Measurements from ENCODE around the gene GPR27.

Gene GPR27

GRCh38 chr3:71778353-71778752, 24.7 kb downstream of the GPR27 start:
- Histone ChIP-seq H3K4me3 (ENCODE audit: low read length) (no peak overlapping the region), H3K9me3 (ENCODE audit: insufficient read depth, low read depth, low read length) (no peaks in the 10 kb centered on the region), H3K27ac (ENCODE audit: low read length) (no peak overlapping the region), H3K36me3 (ENCODE audit: insufficient read depth, low read depth, low read length) (no peaks in the 10 kb centered on the region), H3K4me1 (ENCODE audit: insufficient read depth, low read length) (peaks cover 32% of the 10 kb centered on the region), H3K9ac (ENCODE audit: low read depth, low read length) (no peak overlapping the region), H3K27me3 (ENCODE audit: insufficient read depth, low read length) (peaks cover 30% of the 10 kb centered on the region)

GRCh38 chr3:71779674-71780377, 26.2 kb downstream of the GPR27 start:
- H3K36me3 ChIP-seq (ENCODE audit: insufficient read depth, low read depth, low read length): no peaks in the 10 kb centered on the region
- no peaks in the 10 kb centered on the region for H3K9me3 ChIP-seq (ENCODE audit: insufficient read depth, low read depth, low read length)
- H3K27ac ChIP-seq (ENCODE audit: low read length): no peak overlapping the region
- H3K9ac ChIP-seq (ENCODE audit: low read depth, low read length): 0 out of 2 replicates have a peak overlapping the region, but pooled peaks have one; percentile 5
- peaks cover 45% of the 10 kb centered on the region for H3K27me3 ChIP-seq (ENCODE audit: insufficient read depth, low read length)
- peak overlapping the region; percentile 10; the same call in 1 of the 2 replicates for H3K4me3 ChIP-seq (ENCODE audit: low read length)
- H3K4me1 ChIP-seq (ENCODE audit: insufficient read depth, low read length): peaks cover 44% of the 10 kb centered on the region

GRCh38 chr3:71780430-71780829, 26.8 kb downstream of the GPR27 start:
- Histone ChIP-seq H3K4me1 (ENCODE audit: insufficient read depth, low read length) (peaks cover 44% of the 10 kb centered on the region), H3K36me3 (ENCODE audit: insufficient read depth, low read depth, low read length) (no peaks in the 10 kb centered on the region), H3K9ac (ENCODE audit: low read depth, low read length) (0 out of 2 replicates have a peak overlapping the region, but pooled peaks have one; percentile 5), H3K27ac (ENCODE audit: low read length) (no peak overlapping the region), H3K4me3 (ENCODE audit: low read length) (peak overlapping the region; percentile 10; the same call in 1 of the 2 replicates), H3K27me3 (ENCODE audit: insufficient read depth, low read length) (peaks cover 51% of the 10 kb centered on the region), H3K9me3 (ENCODE audit: insufficient read depth, low read depth, low read length) (no peaks in the 10 kb centered on the region)

- Histone ChIP-seq H3K27me3 (ENCODE audit: insufficient read depth, low read length) (peaks cover 77% of the 10 kb centered on the region), H3K4me3 (ENCODE audit: low read length) (no peak overlapping the region), H3K4me1 (ENCODE audit: insufficient read depth, low read length) (peaks cover 57% of the 10 kb centered on the region), H3K9me3 (ENCODE audit: insufficient read depth, low read depth, low read length) (no peaks in the 10 kb centered on the region), H3K36me3 (ENCODE audit: insufficient read depth, low read depth, low read length) (no peaks in the 10 kb centered on the region), H3K9ac (ENCODE audit: low read depth, low read length) (no peak overlapping the region), H3K27ac (ENCODE audit: low read length) (no peak overlapping the region)
Measured at GRCh38 chr3:71783152-71783551, 29.5 kb downstream of the GPR27 start.

- Histone ChIP-seq H3K36me3 (ENCODE audit: insufficient read depth, low read depth, low read length) (no peaks in the 10 kb centered on the region), H3K27me3 (ENCODE audit: insufficient read depth, low read length) (peaks cover 81% of the 10 kb centered on the region), H3K27ac (ENCODE audit: low read length) (no peak overlapping the region), H3K4me1 (ENCODE audit: insufficient read depth, low read length) (peaks cover 52% of the 10 kb centered on the region), H3K9ac (ENCODE audit: low read depth, low read length) (no peak overlapping the region), H3K9me3 (ENCODE audit: insufficient read depth, low read depth, low read length) (no peaks in the 10 kb centered on the region), H3K4me3 (ENCODE audit: low read length) (peak overlapping the region; percentile 55)
Measured at GRCh38 chr3:71784201-71784913, 30.7 kb downstream of the GPR27 start.

- Histone ChIP-seq H3K27me3 (ENCODE audit: insufficient read depth, low read length) (peaks cover 81% of the 10 kb centered on the region), H3K9ac (ENCODE audit: low read depth, low read length) (no peak within 1 kb of the TSS; the same call in 1 of the 2 replicates), H3K36me3 (ENCODE audit: insufficient read depth, low read depth, low read length) (no peaks in the 10 kb centered on the region), H3K27ac (ENCODE audit: low read length) (no peak within 1 kb of the TSS), H3K4me3 (ENCODE audit: low read length) (peak within 1 kb of the TSS; percentile 59), H3K4me1 (ENCODE audit: insufficient read depth, low read length) (peaks cover 46% of the 10 kb centered on the region), H3K9me3 (ENCODE audit: insufficient read depth, low read depth, low read length) (no peaks in the 10 kb centered on the region)
Measured at GRCh38 chr3:71784914-71785531, 31.4 kb downstream of the GPR27 start, which contains the start of gene PROK2. Gene PROK2 (minus strand): TSS chr3:71785148. CDS start chr3:71785052, 96 bp downstream.

- no peaks in the 10 kb centered on the region for H3K9me3 ChIP-seq (ENCODE audit: insufficient read depth, low read depth, low read length)
- peak overlapping the region; percentile 59; the same call in 1 of the 2 replicates for H3K4me3 ChIP-seq (ENCODE audit: low read length)
- no peak overlapping the region for H3K27ac ChIP-seq (ENCODE audit: low read length)
- H3K36me3 ChIP-seq (ENCODE audit: insufficient read depth, low read depth, low read length): no peaks in the 10 kb centered on the region
- H3K4me1 ChIP-seq (ENCODE audit: insufficient read depth, low read length): peaks cover 39% of the 10 kb centered on the region; the same call in 1 of the 2 replicates
- H3K9ac ChIP-seq (ENCODE audit: low read depth, low read length): no peak overlapping the region; the same call in 1 of the 2 replicates
- peaks cover 77% of the 10 kb centered on the region for H3K27me3 ChIP-seq (ENCODE audit: insufficient read depth, low read length)
Measured at GRCh38 chr3:71785532-71786216, 32.0 kb downstream of the GPR27 start.

GRCh38 chr3:71786217-71786549, 32.5 kb downstream of the GPR27 start:
- Histone ChIP-seq H3K4me1 (ENCODE audit: insufficient read depth, low read length) (peaks cover 35% of the 10 kb centered on the region; the same call in 1 of the 2 replicates), H3K27me3 (ENCODE audit: insufficient read depth, low read length) (peaks cover 73% of the 10 kb centered on the region), H3K9ac (ENCODE audit: low read depth, low read length) (no peak overlapping the region), H3K36me3 (ENCODE audit: insufficient read depth, low read depth, low read length) (no peaks in the 10 kb centered on the region), H3K4me3 (ENCODE audit: low read length) (peak overlapping the region; percentile 59; the same call in 1 of the 2 replicates), H3K9me3 (ENCODE audit: insufficient read depth, low read depth, low read length) (no peaks in the 10 kb centered on the region), H3K27ac (ENCODE audit: low read length) (no peak overlapping the region)

GRCh38 chr3:71786551-71786950, 32.9 kb downstream of the GPR27 start:
- H3K9ac ChIP-seq (ENCODE audit: low read depth, low read length): no peak overlapping the region
- no peaks in the 10 kb centered on the region for H3K36me3 ChIP-seq (ENCODE audit: insufficient read depth, low read depth, low read length)
- no peak overlapping the region; the same call in 1 of the 2 replicates for H3K4me3 ChIP-seq (ENCODE audit: low read length)
- no peaks in the 10 kb centered on the region for H3K9me3 ChIP-seq (ENCODE audit: insufficient read depth, low read depth, low read length)
- peaks cover 31% of the 10 kb centered on the region; the same call in 1 of the 2 replicates for H3K4me1 ChIP-seq (ENCODE audit: insufficient read depth, low read length)
- no peak overlapping the region for H3K27ac ChIP-seq (ENCODE audit: low read length)
- peaks cover 69% of the 10 kb centered on the region for H3K27me3 ChIP-seq (ENCODE audit: insufficient read depth, low read length)

- H3K27me3 ChIP-seq (ENCODE audit: insufficient read depth, low read length): peaks cover 55% of the 10 kb centered on the region
Measured at GRCh38 chr3:71787851-71788405, 34.3 kb downstream of the GPR27 start.

GRCh38 chr3:71789922-71790321, 36.3 kb downstream of the GPR27 start:
- H3K9ac ChIP-seq (ENCODE audit: low read depth, low read length): no peak overlapping the region
- peaks cover 35% of the 10 kb centered on the region for H3K27me3 ChIP-seq (ENCODE audit: insufficient read depth, low read length)
- peaks cover 13% of the 10 kb centered on the region; the same call in 1 of the 2 replicates for H3K4me1 ChIP-seq (ENCODE audit: insufficient read depth, low read length)
- H3K36me3 ChIP-seq (ENCODE audit: insufficient read depth, low read depth, low read length): no peaks in the 10 kb centered on the region
- no peak overlapping the region for H3K27ac ChIP-seq (ENCODE audit: low read length)
- no peaks in the 10 kb centered on the region for H3K9me3 ChIP-seq (ENCODE audit: insufficient read depth, low read depth, low read length)
- H3K4me3 ChIP-seq (ENCODE audit: low read length): no peak overlapping the region

More at GRCh38 chr3:71787851-71788405, 34.3 kb downstream of the GPR27 start:
- H3K9me3 ChIP-seq (ENCODE audit: insufficient read depth, low read depth, low read length): no peaks in the 10 kb centered on the region
- no peaks in the 10 kb centered on the region for H3K36me3 ChIP-seq (ENCODE audit: insufficient read depth, low read depth, low read length)
- no peak overlapping the region for H3K4me3 ChIP-seq (ENCODE audit: low read length)
- H3K4me1 ChIP-seq (ENCODE audit: insufficient read depth, low read length): peaks cover 29% of the 10 kb centered on the region; the same call in 1 of the 2 replicates
- 0 out of 2 replicates have a peak overlapping the region, but pooled peaks have one; percentile 4 for H3K9ac ChIP-seq (ENCODE audit: low read depth, low read length)
- no peak overlapping the region for H3K27ac ChIP-seq (ENCODE audit: low read length)
